IMR-90 (cell line): ENCODE data around the gene TRAIP. TPM values are rescaled to one million over a fixed set of nuclear protein-coding genes. Genes with fewer than 3 reads are reported as not detected.

Experiments used
- ATAC-seq: fragments of 200-7000 bp; cut with Tn5 transposase; 2 replicates; pipeline ENCODE4 v1.9.1; 2020; ENCODE audit warnings: low read depth, mild to moderate bottlenecking, moderate library complexity
- BruUV-seq: library from RNA; stranded (reverse); fragments of 400-500 nt; replicated peaks from 2 replicates; lab custom pipeline; 2021; lab: Mats Ljungman, UMichigan
- CTCF ChIA-PET: fragments of 300-600 bp; formaldehyde crosslinking; extraction: SDS; loops from one replicate; lab custom pipeline; 2021; ENCODE audit warnings: antibody characterized with exemption; lab: Yijun Ruan, JAX
- POLR2A ChIA-PET: fragments of 300-600 bp; sonication (Branson Sonifier 250); formaldehyde crosslinking; loops from one replicate; lab custom pipeline; 2022; ENCODE audit warnings: antibody characterized with exemption; ENCODE audit not compliant: unreplicated experiment; lab: Charles Lee
- DNase-seq: peaks from one replicate; pipeline ENCODE4 v3.0.0; 2013
- H2AFZ ChIP-seq: replicated peaks from 2 replicates; pipeline ENCODE3; 2013; ENCODE audit warnings: low read length, mild to moderate bottlenecking; ENCODE audit not compliant: poor library complexity
- H2AK5ac ChIP-seq: 2 replicates; pipeline ENCODE4 v1.6.1; 2013; ENCODE audit warnings: low read depth, low read length, inconsistent platforms
- H2AK9ac ChIP-seq: replicated peaks from 2 replicates; pipeline ENCODE3; 2013; ENCODE audit warnings: mild to moderate bottlenecking, low read depth, low read length, moderate library complexity; ENCODE audit not compliant: poor library complexity
- H2BK120ac ChIP-seq: 2 replicates; pipeline ENCODE4 v1.6.1; 2013; ENCODE audit warnings: low read depth, low read length, inconsistent platforms
- H2BK15ac ChIP-seq: 3 replicates; pipeline ENCODE4 v1.6.1; 2013; ENCODE audit warnings: low read depth, low read length, inconsistent platforms
- H2BK20ac ChIP-seq: 2 replicates; pipeline ENCODE4 v1.6.1; 2013; ENCODE audit warnings: low read depth, mild to moderate bottlenecking, inconsistent platforms, low read length, moderate library complexity
- H2BK5ac ChIP-seq: 2 replicates; pipeline ENCODE4 v1.6.1; 2013; ENCODE audit warnings: mild to moderate bottlenecking, low read depth, low read length, inconsistent platforms; ENCODE audit not compliant: poor library complexity, severe bottlenecking
- H3K14ac ChIP-seq: replicated peaks from 2 replicates; pipeline ENCODE4 v1.6.1; 2013; ENCODE audit warnings: low read depth, low read length, inconsistent platforms
- H3K18ac ChIP-seq: 2 replicates; pipeline ENCODE4 v1.6.1; 2013; ENCODE audit warnings: low read depth, low read length, control low read depth
- H3K23ac ChIP-seq: 2 replicates; pipeline ENCODE4 v1.6.1; 2013; ENCODE audit warnings: low read depth, low read length, inconsistent platforms
- H3K27ac ChIP-seq: 2 replicates; pipeline ENCODE4 v1.5.1; 2013; ENCODE audit warnings: mild to moderate bottlenecking, control low read depth, low read length; ENCODE audit not compliant: insufficient read depth
- H3K27me3 ChIP-seq: 2 replicates; pipeline ENCODE4 v1.6.1; 2013; ENCODE audit warnings: low read length; ENCODE audit not compliant: control insufficient read depth, insufficient read depth
- H3K36me3 ChIP-seq: 2 replicates; pipeline ENCODE4 v1.6.1; 2013; ENCODE audit warnings: low read length, mixed read lengths; ENCODE audit not compliant: control insufficient read depth, insufficient read depth
- H3K4ac ChIP-seq: 2 replicates; pipeline ENCODE4 v1.6.1; 2013; ENCODE audit warnings: low read depth, low read length, inconsistent platforms
- H3K4me1 ChIP-seq: 2 replicates; pipeline ENCODE4 v1.6.1; 2013; ENCODE audit warnings: low read length, mixed read lengths; ENCODE audit not compliant: control insufficient read depth, insufficient read depth
- H3K4me2 ChIP-seq: 2 replicates; pipeline ENCODE4 v1.6.1; 2013; ENCODE audit warnings: low read depth, mild to moderate bottlenecking, control low read depth, low read length, moderate library complexity
- H3K4me3 ChIP-seq: 2 replicates; pipeline ENCODE4 v1.5.1; 2013; ENCODE audit warnings: low read depth, mild to moderate bottlenecking, control low read depth, low read length, moderate library complexity; ENCODE audit not compliant: insufficient read depth
- H3K56ac ChIP-seq: 2 replicates; pipeline ENCODE4 v1.6.1; 2013; ENCODE audit warnings: low read length, inconsistent platforms; ENCODE audit not compliant: insufficient read depth; ENCODE audit errors: extremely low read depth
- H3K79me1 ChIP-seq, 2 experiments: 2 replicates each; pipeline ENCODE4 v1.6.1; 2013; ENCODE audit warnings: low read length in 2 of 2, inconsistent platforms in 1 of 2, low read depth in 1 of 2
- H3K9ac ChIP-seq: 2 replicates; pipeline ENCODE4 v1.6.1; 2013; ENCODE audit warnings: low read depth, low read length, control low read depth
- H3K9me1 ChIP-seq: 2 replicates; pipeline ENCODE4 v1.6.1; 2013; ENCODE audit warnings: low read length, inconsistent platforms; ENCODE audit not compliant: insufficient read depth
- H3K9me3 ChIP-seq: 2 replicates; pipeline ENCODE4 v1.6.1; 2013; ENCODE audit warnings: low read length; ENCODE audit not compliant: control insufficient read depth, insufficient read depth
- H4K20me1 ChIP-seq: 2 replicates; pipeline ENCODE4 v1.6.1; 2013; ENCODE audit warnings: low read length, inconsistent platforms; ENCODE audit not compliant: insufficient read depth
- H4K5ac ChIP-seq: 2 replicates; pipeline ENCODE4 v1.6.1; 2013; ENCODE audit warnings: mild to moderate bottlenecking, low read depth, low read length, control low read depth
- H4K8ac ChIP-seq, 2 experiments: 2 replicates each; pipeline ENCODE4 v1.6.1; 2013; ENCODE audit warnings: low read depth in 2 of 2, low read length in 2 of 2, control low read depth in 1 of 2, inconsistent platforms in 1 of 2
- H4K91ac ChIP-seq: 2 replicates; pipeline ENCODE4 v1.6.1; 2013; ENCODE audit warnings: low read depth, low read length, inconsistent platforms; ENCODE audit not compliant: insufficient read depth
- BHLHE40 ChIP-seq: fragments of 150-350 bp; IDR thresholded peaks from 2 replicates; pipeline ENCODE4 v1.6.1; 2016; ENCODE audit warnings: mild to moderate bottlenecking, low read depth, low read length
- CEBPB ChIP-seq: IDR thresholded peaks from 2 replicates; pipeline ENCODE4 v1.6.1; 2012; ENCODE audit warnings: low read depth, low read length, improper control_type of control experiment
- CHD1 ChIP-seq: IDR thresholded peaks from 2 replicates; pipeline ENCODE4 v1.6.1; 2012; ENCODE audit warnings: low read depth, low read length, improper control_type of control experiment
- CTCF ChIP-seq: conservative IDR thresholded peaks from 2 replicates; pipeline ENCODE4 v1.5.1; 2012; ENCODE audit warnings: mild to moderate bottlenecking, low read depth, low read length, improper control_type of control experiment
- ELK1 ChIP-seq: fragments of 150-350 bp; IDR thresholded peaks from 2 replicates; pipeline ENCODE4 v1.6.1; 2016; ENCODE audit warnings: low read depth, mild to moderate bottlenecking, low read length, moderate library complexity, borderline replicate concordance
- FOS ChIP-seq: fragments of 150-350 bp; IDR thresholded peaks from 2 replicates; pipeline ENCODE4 v1.6.1; 2016; ENCODE audit warnings: low read depth, low read length
- MAFK ChIP-seq: IDR thresholded peaks from 2 replicates; pipeline ENCODE4 v1.6.1; 2012; ENCODE audit warnings: low read depth, low read length, improper control_type of control experiment
- MAZ ChIP-seq: IDR thresholded peaks from 2 replicates; pipeline ENCODE4 v1.6.1; 2012; ENCODE audit warnings: low read depth, mild to moderate bottlenecking, low read length, improper control_type of control experiment, moderate library complexity, borderline replicate concordance
- MXI1 ChIP-seq: IDR thresholded peaks from 2 replicates; pipeline ENCODE4 v1.6.1; 2012; ENCODE audit warnings: low read depth, mild to moderate bottlenecking, low read length, moderate library complexity, borderline replicate concordance
- NFE2L2 ChIP-seq: fragments of 150-350 bp; IDR thresholded peaks from 2 replicates; pipeline ENCODE4 v1.6.1; 2016; ENCODE audit warnings: low read depth, mild to moderate bottlenecking, low read length
- POLR2A ChIP-seq: IDR thresholded peaks from 2 replicates; pipeline ENCODE4 v1.6.1; 2012; ENCODE audit warnings: mild to moderate bottlenecking, low read depth, low read length
- RAD21 ChIP-seq: IDR thresholded peaks from 2 replicates; pipeline ENCODE4 v1.6.1; 2012; ENCODE audit warnings: low read length, improper control_type of control experiment
- RCOR1 ChIP-seq: IDR thresholded peaks from 2 replicates; pipeline ENCODE4 v1.6.1; 2012; ENCODE audit warnings: mild to moderate bottlenecking, low read length, improper control_type of control experiment; ENCODE audit not compliant: insufficient replicate concordance
- RFX5 ChIP-seq: IDR thresholded peaks from 2 replicates; pipeline ENCODE4 v1.8.0; 2012; ENCODE audit warnings: low read depth, mild to moderate bottlenecking, low read length, moderate library complexity
- SMC3 ChIP-seq: fragments of 150-350 bp; IDR thresholded peaks from 2 replicates; pipeline ENCODE4 v1.6.1; 2016; ENCODE audit warnings: low read depth, mild to moderate bottlenecking, antibody characterized with exemption, low read length, moderate library complexity
- USF2 ChIP-seq: fragments of 150-350 bp; IDR thresholded peaks from 2 replicates; pipeline ENCODE4 v1.6.1; 2017; ENCODE audit warnings: mild to moderate bottlenecking, antibody characterized with exemption, low read length, low read depth
- WGBS, 2 experiments: methylation state at CpG; one replicate each; pipeline versions ENCODE4 v1.1.5 to v1.1.7; 2013; ENCODE audit warnings: missing lambda C conversion rate in 2 of 2; ENCODE audit not compliant: insufficient read length in 1 of 2; ENCODE audit errors: extremely low coverage in 2 of 2; 5-methylcytosine and 5-hydroxymethylcytosine counted together
- dilution Hi-C: fragments of 300-500 bp; cut with HindIII; formaldehyde crosslinking; loops from one replicate; pipeline ENCODE4 v1.14.3; 2018; ENCODE audit warnings: low sequenced_read_pairs; ENCODE audit not compliant: unreplicated experiment
- in situ Hi-C: fragments of 300-500 bp; cut with MboI; formaldehyde crosslinking; loops from 3 replicates; pipeline ENCODE4 v1.14.3; 2019; ENCODE audit warnings: low sequenced_read_pairs, inconsistent platforms, mixed read lengths
- intact Hi-C: fragments of 100-400 bp; cut with micrococcal nuclease; formaldehyde crosslinking; loops from 2 replicates; pipeline ENCODE4 v1.10.0; 2022
- polyA plus RNA-seq, 3 experiments: library from polyadenylated mRNA; depleted of rRNA; stranded (reverse); fragments of >200 nt; gene quantifications; 2 replicates each; pipeline ENCODE4 v1.2.3, GENCODE V29; 2012; ENCODE audit warnings: low replicate concordance in 1 of 3
- total RNA-seq: library from RNA; depleted of rRNA; stranded (reverse); fragments of >200 nt; gene quantifications from 2 replicates; pipeline ENCODE4 v1.2.3, GENCODE V29; 2012

TRAIP gene
- total and polyA plus RNA-seq, 2 of the 4 experiments (the other 2 are of a cell fraction), result 6.3 to 9.2 TPM

GRCh38 chr3:49845694-49846093 lies 10.7 kb downstream of the TRAIP start:
- dilution Hi-C loops (no loop called here), intact Hi-C loops (no loop called here), in situ Hi-C loops (no loop called here)
- TF ChIP-seq MAFK, result no peak
- no peak for TF ChIP-seq RCOR1
- TF ChIP-seq CTCF, result no peak
- no peak for TF ChIP-seq CHD1
- TF ChIP-seq USF2, result no peak
- TF ChIP-seq CEBPB, result no peak
- TF ChIP-seq ELK1, result no peak
- TF ChIP-seq SMC3, result no peak
- no peak for TF ChIP-seq FOS
- TF ChIP-seq RFX5, result no peak
- TF ChIP-seq NFE2L2, result no peak
- no peak for TF ChIP-seq RAD21
- no peak for TF ChIP-seq POLR2A
- TF ChIP-seq MXI1, result no peak
- TF ChIP-seq BHLHE40, result no peak
- TF ChIP-seq MAZ, result no peak
- ATAC-seq (no peak), DNase-seq (no peak)
- no peak overlapping the region for H3K18ac ChIP-seq
- H2AK9ac ChIP-seq, result no peak overlapping the region
- no peak overlapping the region for H2BK5ac ChIP-seq
- H4K8ac ChIP-seq, result no peak overlapping the region
- no peak overlapping the region for H3K14ac ChIP-seq
- WGBS, 2 experiments, result 100% methylated on average over 1 of the region's 3 CpGs; no CpG with 5 or more reads in 1 of the 2 experiments
- no peak overlapping the region for H3K27ac ChIP-seq
- no peak overlapping the region for H2BK20ac ChIP-seq
- no peak overlapping the region for H2BK15ac ChIP-seq
- no peak overlapping the region for H2AK5ac ChIP-seq
- H4K20me1 ChIP-seq, result no peaks in the 10 kb centered on the region
- no peaks in the 10 kb centered on the region for H3K4me1 ChIP-seq
- no peaks in the 10 kb centered on the region for H3K9me3 ChIP-seq
- no peak overlapping the region for H4K91ac ChIP-seq
- no peak overlapping the region for H3K23ac ChIP-seq
- no peak overlapping the region for H3K4ac ChIP-seq
- no peak overlapping the region for H3K4me2 ChIP-seq
- no peak overlapping the region for H4K5ac ChIP-seq
- peaks cover 3% of the 10 kb centered on the region for H3K36me3 ChIP-seq
- no peak overlapping the region for H2BK120ac ChIP-seq
- H3K4me3 ChIP-seq, result no peak overlapping the region
- BruUV-seq, result no TSS peak
- H2AFZ ChIP-seq, result no peak overlapping the region
- H3K79me1 ChIP-seq, result peaks cover 0 to 6% of the 10 kb centered on the region in 2 experiments; a peak in 2 of 4 replicates
- POLR2A ChIA-PET, result no interaction called here
- CTCF ChIA-PET, result no interaction called here
- H3K9ac ChIP-seq, result no peak overlapping the region
- no peak overlapping the region for H3K56ac ChIP-seq
- H3K9me1 ChIP-seq, result peaks cover 3% of the 10 kb centered on the region; the same call in 1 of the 2 replicates
- H3K27me3 ChIP-seq, result no peaks in the 10 kb centered on the region
